A673 (cell line): ENCODE results near the gene THOC6. TPM values are rescaled to one million over a fixed set of nuclear protein-coding genes. Genes with fewer than 3 reads are reported as not detected.
A peak's percentile ranks its signal among the peaks of the same experiment; 100 is the strongest.

Experiments
- BruUV-seq: library from RNA; stranded (reverse); fragments of 400-500 nt; replicated peaks from 2 replicates; lab custom pipeline; 2021; lab: Mats Ljungman, UMichigan
- CTCF ChIA-PET: fragments of 300-600 bp; sonication (Branson Sonifier 250); formaldehyde crosslinking; loops from one replicate; lab custom pipeline; 2022; ENCODE audit warnings: antibody characterized with exemption; lab: Charles Lee
- POLR2A ChIA-PET: fragments of 300-600 bp; sonication (Branson Sonifier 250); formaldehyde crosslinking; loops from one replicate; lab custom pipeline; 2022; ENCODE audit warnings: antibody characterized with exemption; ENCODE audit not compliant: low non-redundant PET; lab: Charles Lee
- DNase-seq: peaks from one replicate; pipeline ENCODE4 v3.0.0-alpha.2; 2015; ENCODE audit warnings: low spot score
- H3K27ac ChIP-seq: fragments of 200-600 bp; sonication (generic); 2 replicates; pipeline ENCODE4 v1.5.1; 2016; ENCODE audit warnings: mixed run types, low read depth, mild to moderate bottlenecking, mixed read lengths, antibody characterized with exemption, low read length; ENCODE audit not compliant: poor library complexity, severe bottlenecking
- H3K27me3 ChIP-seq: fragments of 200-600 bp; sonication (generic); replicated peaks from 2 replicates; pipeline ENCODE4 v1.6.1; 2017; ENCODE audit warnings: mixed run types, low read depth, mild to moderate bottlenecking, mixed read lengths, antibody characterized with exemption, low read length; ENCODE audit not compliant: insufficient read depth, poor library complexity
- H3K36me3 ChIP-seq: fragments of 200-600 bp; sonication (generic); 2 replicates; pipeline ENCODE4 v1.6.1; 2016; ENCODE audit warnings: mixed run types, mild to moderate bottlenecking, mixed read lengths, antibody characterized with exemption, low read length; ENCODE audit not compliant: insufficient read depth, poor library complexity, severe bottlenecking
- H3K4me1 ChIP-seq: fragments of 200-600 bp; sonication (generic); 2 replicates; pipeline ENCODE4 v1.6.1; 2017; ENCODE audit warnings: mixed run types, mild to moderate bottlenecking, mixed read lengths, antibody characterized with exemption, low read length; ENCODE audit not compliant: insufficient read depth, poor library complexity, severe bottlenecking
- H3K4me3 ChIP-seq: fragments of 200-600 bp; sonication (generic); 2 replicates; pipeline ENCODE4 v1.5.1; 2016; ENCODE audit warnings: low read depth, mixed run types, mild to moderate bottlenecking, mixed read lengths, low read length; ENCODE audit not compliant: poor library complexity, severe bottlenecking
- H3K9me3 ChIP-seq: fragments of 200-600 bp; sonication (generic); 2 replicates; pipeline ENCODE4 v1.6.1; 2016; ENCODE audit warnings: mixed run types, low read depth, mild to moderate bottlenecking, mixed read lengths, antibody characterized with exemption, low read length; ENCODE audit not compliant: poor library complexity, severe bottlenecking
- EZH2 ChIP-seq: fragments of 200-600 bp; sonication (generic); IDR thresholded peaks from 2 replicates; pipeline ENCODE4 v1.6.1; 2017; ENCODE audit warnings: borderline replicate concordance, low read depth, mild to moderate bottlenecking, mixed read lengths, antibody characterized with exemption, low read length; ENCODE audit not compliant: poor library complexity, severe bottlenecking
- intact Hi-C: fragments of 100-400 bp; cut with micrococcal nuclease; formaldehyde crosslinking; loops from one replicate; pipeline ENCODE4 v1.10.0; 2022; ENCODE audit not compliant: unreplicated experiment
- total RNA-seq: library from RNA; stranded (reverse); gene quantifications from 2 replicates; pipeline ENCODE4 v1.2.3, GENCODE V29; 2021
- TF ChIP-seq, protein P1 (sequence below): fragments of 300-800, 200-600 bp; sonication (generic); conservative IDR thresholded peaks from 2 replicates; pipeline ENCODE4 v1.5.1; 2017; ENCODE audit warnings: low read depth, mild to moderate bottlenecking, antibody characterized with exemption, low read length, moderate library complexity, mixed read lengths

Gene THOC6
- total RNA-seq, 1 experiment from 2014 or later, result 59.3 TPM

DNA sequence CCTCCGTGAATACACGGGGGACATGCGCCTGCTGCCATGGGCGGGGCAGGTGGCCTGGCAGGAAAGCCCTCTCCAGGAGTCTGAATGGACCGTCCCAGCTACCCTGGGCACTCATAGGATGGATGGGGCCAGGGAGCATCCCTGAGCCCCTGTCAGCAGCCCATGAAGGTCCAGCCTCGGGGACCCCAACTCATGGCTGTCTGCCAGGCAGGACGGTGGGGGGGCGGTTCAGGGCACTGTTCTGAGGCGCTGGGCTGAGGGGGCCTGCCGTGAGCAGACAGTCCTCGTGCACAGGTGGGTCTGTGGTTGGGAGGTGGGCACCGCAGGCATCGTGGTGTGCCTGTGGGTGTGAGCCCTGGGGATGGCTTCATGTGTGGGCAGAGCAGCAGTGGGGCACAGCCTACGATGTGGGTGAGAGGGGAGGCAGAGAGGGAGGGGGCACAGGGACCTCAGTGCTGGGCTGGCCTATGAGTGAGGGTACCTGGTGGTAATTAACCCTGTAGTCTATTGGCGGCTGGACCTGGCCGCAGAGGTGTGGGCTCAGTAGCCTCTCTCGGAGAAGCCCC, 37.1 kb upstream of the THOC6 start:
- H3K27ac ChIP-seq, result no peak overlapping the region
- BruUV-seq, result no TSS peak
- DNase-seq, result no peak
- H3K9me3 ChIP-seq, result no peaks in the 10 kb centered on the region
- H3K27me3 ChIP-seq, result no peaks in the 10 kb centered on the region
- POLR2A ChIA-PET, result no interaction called here
- TF ChIP-seq EZH2, result no peak
- TF ChIP-seq, protein P1, sequence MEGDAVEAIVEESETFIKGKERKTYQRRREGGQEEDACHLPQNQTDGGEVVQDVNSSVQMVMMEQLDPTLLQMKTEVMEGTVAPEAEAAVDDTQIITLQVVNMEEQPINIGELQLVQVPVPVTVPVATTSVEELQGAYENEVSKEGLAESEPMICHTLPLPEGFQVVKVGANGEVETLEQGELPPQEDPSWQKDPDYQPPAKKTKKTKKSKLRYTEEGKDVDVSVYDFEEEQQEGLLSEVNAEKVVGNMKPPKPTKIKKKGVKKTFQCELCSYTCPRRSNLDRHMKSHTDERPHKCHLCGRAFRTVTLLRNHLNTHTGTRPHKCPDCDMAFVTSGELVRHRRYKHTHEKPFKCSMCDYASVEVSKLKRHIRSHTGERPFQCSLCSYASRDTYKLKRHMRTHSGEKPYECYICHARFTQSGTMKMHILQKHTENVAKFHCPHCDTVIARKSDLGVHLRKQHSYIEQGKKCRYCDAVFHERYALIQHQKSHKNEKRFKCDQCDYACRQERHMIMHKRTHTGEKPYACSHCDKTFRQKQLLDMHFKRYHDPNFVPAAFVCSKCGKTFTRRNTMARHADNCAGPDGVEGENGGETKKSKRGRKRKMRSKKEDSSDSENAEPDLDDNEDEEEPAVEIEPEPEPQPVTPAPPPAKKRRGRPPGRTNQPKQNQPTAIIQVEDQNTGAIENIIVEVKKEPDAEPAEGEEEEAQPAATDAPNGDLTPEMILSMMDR, result no peak
- no peaks in the 10 kb centered on the region for H3K36me3 ChIP-seq
- H3K4me1 ChIP-seq, result no peaks in the 10 kb centered on the region
- intact Hi-C loops, result no loop called here
- H3K4me3 ChIP-seq, result no peak overlapping the region
- CTCF ChIA-PET, result no interaction called here

DNA sequence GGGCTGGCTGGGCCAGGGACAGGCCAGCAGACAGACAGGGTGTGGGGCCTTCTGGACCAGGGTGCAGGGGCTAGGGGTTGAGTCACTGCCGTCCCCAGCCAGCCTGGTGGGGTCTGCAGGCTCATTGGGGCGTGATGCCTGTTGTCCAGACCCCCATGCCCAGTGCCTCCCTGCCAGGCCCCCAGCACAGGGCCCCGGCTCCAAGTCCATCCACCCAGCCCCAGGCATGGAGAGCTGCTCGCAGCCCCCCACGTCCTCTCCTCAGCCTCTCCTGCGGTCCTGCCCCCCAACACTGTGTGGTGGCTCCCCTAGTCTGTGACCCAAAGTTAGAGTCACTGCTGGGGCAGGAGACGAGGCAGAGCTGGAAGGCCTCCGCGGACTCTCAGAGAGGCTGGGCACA, 36.5 kb upstream of the THOC6 start:
- no peaks in the 10 kb centered on the region for H3K9me3 ChIP-seq
- ChIA-PET POLR2A (no interaction called here), CTCF (no interaction called here)
- H3K27me3 ChIP-seq, result no peaks in the 10 kb centered on the region
- no TSS peak for BruUV-seq
- intact Hi-C loops, result no loop called here
- H3K36me3 ChIP-seq, result no peaks in the 10 kb centered on the region
- H3K4me3 ChIP-seq, result no peak overlapping the region
- DNase-seq, result no peak
- no peak overlapping the region for H3K27ac ChIP-seq
- TF ChIP-seq EZH2, result no peak
- TF ChIP-seq, protein P1, result no peak
- H3K4me1 ChIP-seq, result no peaks in the 10 kb centered on the region

DNA sequence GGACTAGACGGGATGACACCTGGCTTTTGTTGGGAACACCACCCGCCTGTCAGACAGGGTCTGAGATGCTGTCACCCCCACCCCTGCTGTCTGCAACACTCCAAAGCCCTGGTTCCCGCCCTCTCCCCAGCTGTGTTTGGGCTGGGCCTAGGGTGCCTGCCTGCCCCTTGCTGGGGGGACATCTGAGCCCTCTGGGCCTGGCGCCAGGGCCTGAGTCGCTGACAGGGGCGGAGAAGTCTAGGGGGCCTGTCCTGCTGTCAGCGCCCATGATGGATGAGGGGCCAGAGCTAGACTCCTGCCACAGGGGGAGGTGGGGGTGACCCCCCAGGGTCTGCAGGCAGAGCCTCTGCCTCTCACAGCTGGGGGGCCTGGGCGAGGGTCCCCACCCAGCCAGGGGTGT, 36.0 kb upstream of the THOC6 start:
- H3K4me1 ChIP-seq, result no peaks in the 10 kb centered on the region
- H3K36me3 ChIP-seq, result no peaks in the 10 kb centered on the region
- ChIA-PET POLR2A (interaction anchor here (0.6 kb wide), 1 partner anchor 65 kb away, joined by 3 read pairs; no protein-coding TSS in a partner anchor), CTCF (no interaction called here)
- H3K9me3 ChIP-seq, result no peaks in the 10 kb centered on the region
- no peak for TF ChIP-seq EZH2
- TF ChIP-seq, protein P1, result no peak
- no peaks in the 10 kb centered on the region for H3K27me3 ChIP-seq
- H3K4me3 ChIP-seq, result no peak overlapping the region
- H3K27ac ChIP-seq, result no peak overlapping the region
- no TSS peak for BruUV-seq
- intact Hi-C loops, result no loop called here
- peak; percentile 41 for DNase-seq
